C4-2B (cell line): ENCODE results near the gene TRAF3.

Experiments
- H3K27ac ChIP-seq: fragments of 450-650 bp; 2 replicates; pipeline ENCODE4 v1.5.1; 2017
- CTCF ChIP-seq: fragments of 450-650 bp; conservative IDR thresholded peaks from 2 replicates; pipeline ENCODE4 v1.5.1; 2017; ENCODE audit warnings: mild to moderate bottlenecking
- ZFX ChIP-seq: fragments of 450-650 bp; IDR thresholded peaks from 2 replicates; pipeline ENCODE4 v1.6.1; 2017

TRAF3 gene

DNA sequence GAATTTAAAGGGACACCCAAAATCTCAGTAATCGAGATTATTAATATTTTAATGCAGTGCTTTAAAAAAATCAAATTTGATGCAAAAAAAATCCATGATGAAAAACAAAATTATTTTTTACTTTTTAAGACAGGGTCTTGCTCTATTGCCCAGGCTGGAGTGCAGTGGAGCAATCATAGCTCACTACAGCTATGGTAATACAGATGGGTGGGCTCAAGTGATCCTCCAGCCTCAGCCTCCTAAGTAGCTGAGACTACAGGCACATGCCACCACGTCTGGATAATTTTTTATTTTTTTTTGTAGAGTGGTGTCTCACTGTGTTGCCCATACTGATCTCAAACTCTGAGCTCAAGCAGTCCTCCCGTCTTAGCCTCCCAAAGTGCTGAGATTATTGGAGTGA is 62.9 kb downstream of the TRAF3 start:
- no peak overlapping the region for H3K27ac ChIP-seq

GRCh38 chr14:102840771-102841528 is 63.7 kb downstream of the TRAF3 start:
- H3K27ac ChIP-seq: no peak overlapping the region
- TF ChIP-seq CTCF: no peak
- no peak for TF ChIP-seq ZFX

More for the DNA sequence above, 62.9 kb downstream of the TRAF3 start:
- TF ChIP-seq ZFX (no peak), CTCF (no peak)

DNA sequence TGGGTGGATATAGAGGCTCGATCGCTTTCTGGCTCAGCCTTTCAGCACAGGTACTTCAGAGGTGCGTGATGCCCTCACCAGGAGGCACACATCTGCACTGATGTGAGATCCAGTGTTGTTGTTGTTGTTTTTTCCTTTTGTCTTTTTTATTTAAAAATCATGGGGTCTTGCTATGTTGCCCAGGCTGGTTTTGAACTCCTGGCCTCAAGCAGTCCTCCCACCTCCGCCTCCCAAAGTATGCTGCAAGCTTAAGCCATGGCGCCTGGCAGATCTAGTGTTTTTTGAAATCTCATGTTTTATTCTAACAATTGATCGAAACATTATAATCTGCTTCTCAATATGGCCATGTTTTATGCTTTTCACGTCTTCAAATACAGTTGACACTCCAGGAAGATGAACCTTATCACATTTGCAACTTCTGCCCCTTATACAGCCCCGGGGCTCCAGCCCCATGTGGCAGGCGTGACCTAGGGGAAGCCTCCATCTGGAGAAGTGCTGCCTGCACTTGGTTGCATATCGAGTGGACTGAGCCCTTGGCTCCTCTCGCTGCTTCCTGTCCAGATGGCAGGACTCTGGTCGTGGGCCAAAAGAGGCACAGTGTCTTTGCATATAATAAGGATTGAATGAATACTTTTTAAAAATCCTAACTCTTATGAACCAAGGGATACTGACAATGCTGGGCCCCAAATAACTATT is 71.7 kb downstream of the TRAF3 start:
- H3K27ac ChIP-seq: peak overlapping the region; percentile 34

DNA sequence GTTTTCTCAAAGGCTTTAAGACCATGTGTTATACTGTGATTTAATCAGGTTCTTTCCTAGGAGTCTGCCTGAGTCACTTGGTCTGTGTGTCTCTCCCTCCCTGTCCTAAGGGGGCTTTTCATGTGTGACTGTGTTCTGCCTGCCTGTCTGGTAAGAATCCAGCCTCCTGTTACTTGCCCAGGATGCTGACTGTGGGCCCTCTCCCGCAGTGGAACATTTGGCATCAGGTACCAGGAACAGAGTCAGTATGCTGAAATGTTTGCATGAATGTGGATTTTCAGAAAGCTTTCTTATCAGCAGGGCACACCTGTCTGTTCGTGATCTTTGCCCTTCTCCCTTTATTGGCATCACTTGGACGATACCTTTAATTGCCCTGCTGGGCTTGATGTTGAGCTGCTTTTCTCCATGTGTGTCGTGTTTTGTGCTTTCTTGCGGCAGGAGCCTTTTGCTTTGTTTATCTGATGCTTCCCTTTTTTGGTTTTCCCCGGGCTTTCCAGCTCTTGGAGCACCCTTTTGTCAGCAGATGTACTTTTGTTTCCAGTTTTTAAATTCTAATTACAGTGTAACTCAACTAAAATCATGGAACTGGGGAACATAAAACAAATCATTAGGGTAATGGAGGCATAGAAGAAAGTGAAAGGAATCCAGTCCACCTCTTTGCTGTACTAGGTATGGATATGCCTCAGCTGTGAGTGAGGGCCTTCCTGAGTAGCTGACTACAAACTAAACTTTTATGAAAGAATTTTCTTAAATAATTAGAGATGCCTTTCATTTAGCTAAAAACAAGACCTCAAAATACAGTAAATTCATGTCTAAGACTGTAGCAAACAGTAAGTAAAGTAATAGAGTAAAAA is 72.5 kb downstream of the TRAF3 start:
- TF ChIP-seq ZFX (no peak), CTCF (no peak)
- peak overlapping the region; percentile 34 for H3K27ac ChIP-seq

More for the DNA sequence above, 71.7 kb downstream of the TRAF3 start:
- TF ChIP-seq ZFX (no peak), CTCF (no peak)

DNA sequence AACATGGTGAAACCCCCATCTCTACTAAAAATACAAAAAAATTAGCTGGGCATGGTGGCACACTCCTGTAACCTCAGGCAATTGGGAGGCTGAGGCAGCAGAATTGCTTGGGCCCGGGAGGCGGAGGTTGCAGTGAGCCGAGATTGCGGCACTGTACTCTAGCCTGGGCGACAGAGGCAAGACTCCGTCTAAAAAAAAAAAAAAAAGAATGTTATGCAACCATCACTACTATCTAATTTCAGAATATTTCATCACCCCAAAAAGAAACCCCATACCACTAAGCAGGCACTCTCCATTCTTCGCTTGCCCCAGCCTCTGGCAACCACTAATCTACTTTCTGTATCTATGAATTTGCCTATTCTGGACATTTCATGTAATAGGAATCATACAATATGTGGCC is 76.4 kb downstream of the TRAF3 start:
- no peak for TF ChIP-seq ZFX
- no peak for TF ChIP-seq CTCF
- H3K27ac ChIP-seq: no peak overlapping the region

DNA sequence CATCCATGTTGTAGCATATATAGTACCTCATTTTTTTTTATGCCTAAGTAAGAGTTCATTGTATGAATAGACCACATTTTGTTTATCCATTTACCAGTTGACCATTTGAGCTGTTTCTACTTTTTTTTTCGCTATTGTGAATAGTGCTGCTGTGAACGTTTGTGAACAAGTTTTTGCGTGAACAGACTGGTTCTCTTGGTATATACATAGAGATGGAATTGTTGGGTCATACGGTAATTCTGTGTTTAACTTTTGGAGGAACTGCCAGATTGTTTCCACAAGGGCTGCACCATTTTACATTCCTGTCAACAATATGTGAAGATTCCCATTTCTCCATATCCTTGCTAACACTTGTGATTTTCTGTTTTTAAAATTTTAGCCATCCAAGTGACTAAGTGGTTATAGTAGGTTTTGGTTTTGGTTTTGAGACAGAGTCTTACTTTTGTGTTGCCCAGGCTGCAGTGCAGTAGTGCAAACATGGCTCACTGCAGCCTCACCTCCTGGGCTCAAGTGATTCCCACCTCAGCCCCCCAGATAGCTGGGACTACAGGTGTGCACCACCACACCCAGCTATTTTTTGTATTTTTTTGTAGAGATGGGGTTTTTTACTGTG is 76.9 kb downstream of the TRAF3 start:
- TF ChIP-seq CTCF: no peak

DNA sequence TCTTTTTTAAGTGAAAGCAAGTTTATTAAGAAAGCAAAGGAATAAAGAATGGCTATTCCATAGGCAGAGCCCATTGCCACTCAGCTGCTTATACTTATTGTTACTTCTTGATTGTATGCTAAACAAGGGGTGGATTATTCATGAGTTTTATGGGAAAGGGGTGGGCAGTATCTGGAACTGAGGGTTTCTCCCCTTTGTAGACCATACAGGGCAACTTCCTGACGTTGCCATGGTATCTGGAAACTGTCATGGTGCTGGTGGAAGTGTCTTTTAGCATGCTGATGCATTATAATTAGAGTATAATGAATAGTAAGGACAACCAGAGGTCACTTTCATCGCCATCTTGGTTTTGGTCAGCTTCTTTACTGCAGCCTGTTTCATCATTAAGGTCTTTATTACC is 78.9 kb downstream of the TRAF3 start:
- H3K27ac ChIP-seq: no peak overlapping the region
- TF ChIP-seq CTCF: no peak
- TF ChIP-seq ZFX: no peak

More for the DNA sequence above, 76.9 kb downstream of the TRAF3 start:
- H3K27ac ChIP-seq: no peak overlapping the region
